ENCODE measurements around the gene NCMAP. TPM values are rescaled to one million over a fixed set of nuclear protein-coding genes. Genes with fewer than 3 reads are reported as not detected.

Gene NCMAP
- total RNA-seq, 6 experiments from 2014 or later, result not detected

- H3K27ac Mint-ChIP-seq, result no peak overlapping the region
- DNase-seq, result no peak
- no peaks in the 10 kb centered on the region for H3K9me3 Mint-ChIP-seq
- TF ChIP-seq, protein P1, sequence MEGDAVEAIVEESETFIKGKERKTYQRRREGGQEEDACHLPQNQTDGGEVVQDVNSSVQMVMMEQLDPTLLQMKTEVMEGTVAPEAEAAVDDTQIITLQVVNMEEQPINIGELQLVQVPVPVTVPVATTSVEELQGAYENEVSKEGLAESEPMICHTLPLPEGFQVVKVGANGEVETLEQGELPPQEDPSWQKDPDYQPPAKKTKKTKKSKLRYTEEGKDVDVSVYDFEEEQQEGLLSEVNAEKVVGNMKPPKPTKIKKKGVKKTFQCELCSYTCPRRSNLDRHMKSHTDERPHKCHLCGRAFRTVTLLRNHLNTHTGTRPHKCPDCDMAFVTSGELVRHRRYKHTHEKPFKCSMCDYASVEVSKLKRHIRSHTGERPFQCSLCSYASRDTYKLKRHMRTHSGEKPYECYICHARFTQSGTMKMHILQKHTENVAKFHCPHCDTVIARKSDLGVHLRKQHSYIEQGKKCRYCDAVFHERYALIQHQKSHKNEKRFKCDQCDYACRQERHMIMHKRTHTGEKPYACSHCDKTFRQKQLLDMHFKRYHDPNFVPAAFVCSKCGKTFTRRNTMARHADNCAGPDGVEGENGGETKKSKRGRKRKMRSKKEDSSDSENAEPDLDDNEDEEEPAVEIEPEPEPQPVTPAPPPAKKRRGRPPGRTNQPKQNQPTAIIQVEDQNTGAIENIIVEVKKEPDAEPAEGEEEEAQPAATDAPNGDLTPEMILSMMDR (IDR thresholded peaks at IDR 0.05), result no peak
- no peak overlapping the region for H3K4me3 Mint-ChIP-seq
- no peaks in the 10 kb centered on the region; the same call in 1 of the 2 replicates for H3K4me1 Mint-ChIP-seq (ENCODE audit: low read depth)
- no peaks in the 10 kb centered on the region for H3K36me3 Mint-ChIP-seq (ENCODE audit: low read depth)
- peaks cover 41% of the 10 kb centered on the region for H3K27me3 Mint-ChIP-seq (ENCODE audit: insufficient read depth)
These were observed 32.7 kb downstream of the NCMAP start for GRCh38 chr1:24588573-24588972.

- Mint-ChIP-seq H3K4me1 (ENCODE audit: low read depth) (no peaks in the 10 kb centered on the region; the same call in 1 of the 2 replicates), H3K9me3 (no peaks in the 10 kb centered on the region), H3K4me3 (no peak overlapping the region), H3K27ac (no peak overlapping the region), H3K27me3 (ENCODE audit: insufficient read depth) (peaks cover 35% of the 10 kb centered on the region), H3K36me3 (ENCODE audit: low read depth) (no peaks in the 10 kb centered on the region)
- TF ChIP-seq, protein P1 (IDR thresholded peaks at IDR 0.05), result no peak
- DNase-seq, result no peak
These were observed 33.3 kb downstream of the NCMAP start for GRCh38 chr1:24589200-24589599.

GRCh38 chr1:24591781-24592180 is 35.9 kb downstream of the NCMAP start:
- Mint-ChIP-seq H3K4me3 (no peak overlapping the region), H3K9me3 (no peaks in the 10 kb centered on the region), H3K27me3 (ENCODE audit: insufficient read depth) (peaks cover 22% of the 10 kb centered on the region), H3K27ac (no peak overlapping the region), H3K36me3 (ENCODE audit: low read depth) (no peaks in the 10 kb centered on the region), H3K4me1 (ENCODE audit: low read depth) (peaks cover 6% of the 10 kb centered on the region)
- no peak for DNase-seq
- TF ChIP-seq, protein P1 (IDR thresholded peaks at IDR 0.05), result no peak

DNA sequence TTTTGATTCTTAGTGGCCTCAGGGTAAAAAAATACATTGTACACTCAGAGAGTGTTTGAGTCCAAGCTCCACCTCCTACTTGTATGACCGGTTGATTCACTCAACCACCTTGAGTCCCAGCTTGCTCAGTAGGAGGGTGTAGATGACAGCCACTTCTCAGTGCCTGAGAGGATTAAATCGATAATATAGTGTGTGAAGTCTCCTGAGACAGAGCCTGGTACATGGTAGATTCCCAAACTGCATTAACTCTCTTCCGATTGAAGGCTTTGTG is 38.4 kb downstream of the NCMAP start:
- Mint-ChIP-seq H3K27ac (no peak overlapping the region), H3K36me3 (ENCODE audit: low read depth) (no peaks in the 10 kb centered on the region), H3K4me1 (ENCODE audit: low read depth) (peaks cover 10% of the 10 kb centered on the region), H3K9me3 (no peaks in the 10 kb centered on the region), H3K27me3 (ENCODE audit: insufficient read depth) (peaks cover 20% of the 10 kb centered on the region), H3K4me3 (no peak overlapping the region)
- TF ChIP-seq, protein P1 (IDR thresholded peaks at IDR 0.05), result no peak
- DNase-seq, result no peak

DNA sequence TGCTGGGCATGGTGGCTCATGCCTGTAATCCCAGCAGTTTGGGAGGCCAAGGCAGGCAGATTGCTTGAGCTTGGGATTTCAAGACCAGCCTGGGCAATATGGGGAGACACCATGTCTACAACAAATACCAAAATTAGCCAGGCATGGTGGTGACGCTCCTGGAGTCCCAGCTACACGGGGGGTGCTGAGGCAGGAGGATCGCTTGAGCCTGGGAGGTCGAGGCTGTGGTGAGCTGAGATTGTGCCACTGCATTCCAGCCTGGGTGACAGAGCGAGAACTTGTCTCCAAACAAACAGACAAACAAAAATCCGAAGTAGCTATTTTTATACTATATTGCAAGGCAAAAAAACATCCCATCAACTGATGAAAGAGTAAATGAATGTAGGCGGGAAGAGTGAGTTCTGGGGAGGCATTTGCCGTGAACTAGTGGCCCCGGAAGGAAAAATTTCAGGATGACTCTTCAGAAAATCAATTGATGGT is 40.6 kb downstream of the NCMAP start:
- no peak for DNase-seq
- TF ChIP-seq, protein P1 (IDR thresholded peaks at IDR 0.05), result no peak
- Mint-ChIP-seq H3K9me3 (no peaks in the 10 kb centered on the region), H3K4me1 (ENCODE audit: low read depth) (peaks cover 19% of the 10 kb centered on the region), H3K4me3 (no peak overlapping the region), H3K36me3 (ENCODE audit: low read depth) (no peaks in the 10 kb centered on the region), H3K27ac (no peak overlapping the region), H3K27me3 (ENCODE audit: insufficient read depth) (peaks cover 9% of the 10 kb centered on the region)

- Mint-ChIP-seq H3K4me3 (no peak overlapping the region), H3K4me1 (ENCODE audit: low read depth) (peaks cover 21% of the 10 kb centered on the region), H3K27me3 (ENCODE audit: insufficient read depth) (peaks cover 7% of the 10 kb centered on the region), H3K9me3 (no peaks in the 10 kb centered on the region), H3K27ac (no peak overlapping the region), H3K36me3 (ENCODE audit: low read depth) (no peaks in the 10 kb centered on the region)
- TF ChIP-seq, protein P1 (IDR thresholded peaks at IDR 0.05), result no peak
- DNase-seq, result no peak
These were observed 43.4 kb downstream of the NCMAP start for GRCh38 chr1:24599265-24599664.
